Measurements from ENCODE around the gene LILRB1.
"Not testable (repeated sequence)": the region's sequence is repeated elsewhere in the genome, so short reads cannot be mapped to it uniquely, and the experiment has no call there.

Gene LILRB1

DNA sequence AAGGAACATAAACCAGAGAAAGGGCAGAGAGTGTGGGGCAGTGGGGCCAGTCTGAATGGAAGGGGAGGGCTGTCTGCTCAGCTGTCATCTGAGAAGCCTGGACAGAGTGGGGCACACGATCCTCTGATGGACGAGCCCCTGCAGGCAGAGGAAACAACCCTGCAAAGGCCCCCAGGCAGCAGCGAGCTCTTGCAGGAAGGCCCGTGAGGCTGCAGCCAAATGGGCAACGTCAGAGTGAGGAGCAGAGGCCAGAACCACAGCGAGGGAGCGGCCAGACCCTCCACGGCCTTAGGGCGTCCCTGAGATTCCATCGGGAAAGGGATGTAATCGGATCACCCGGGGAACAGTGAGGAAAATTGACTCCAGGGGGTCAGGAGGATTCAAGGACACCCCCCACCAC, 5.8 kb downstream of the LILRB1 start:
- not testable (repeated sequence) for H3K9me3 ChIP-seq (ENCODE audit: control insufficient read depth, insufficient read depth, low read length); H3K36me3 ChIP-seq (ENCODE audit: insufficient read depth, low read length); H3K9ac ChIP-seq (ENCODE audit: low read depth, low read length); H3K4me1 ChIP-seq (ENCODE audit: insufficient read depth, low read length)

DNA sequence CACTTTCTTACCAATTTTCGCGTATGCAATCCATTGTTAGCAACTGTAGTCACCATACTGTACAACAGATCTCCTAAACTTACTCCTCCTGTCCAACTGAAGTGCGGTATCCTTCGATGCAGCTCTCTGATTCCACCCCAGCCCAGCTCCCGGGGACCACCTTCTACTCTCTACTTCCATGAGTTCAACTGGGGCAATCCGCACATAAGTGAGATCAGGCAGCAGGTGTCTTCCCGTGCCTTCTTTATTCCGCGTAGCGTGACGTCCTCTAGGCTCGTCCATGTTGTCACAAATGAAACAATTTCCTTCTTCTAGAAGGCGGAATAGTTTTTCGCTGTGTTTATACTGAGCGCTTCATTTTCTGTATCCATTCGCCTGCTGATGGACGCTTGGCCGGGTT, 8.4 kb downstream of the LILRB1 start:
- peaks cover 4% of the 10 kb centered on the region; the same call in 1 of the 2 replicates for H3K4me1 ChIP-seq (ENCODE audit: insufficient read depth, low read length)
- H3K9ac ChIP-seq (ENCODE audit: low read depth, low read length), result no peak overlapping the region
- no peaks in the 10 kb centered on the region for H3K36me3 ChIP-seq (ENCODE audit: insufficient read depth, low read length)
- H3K9me3 ChIP-seq (ENCODE audit: control insufficient read depth, insufficient read depth, low read length), result no peaks in the 10 kb centered on the region

DNA sequence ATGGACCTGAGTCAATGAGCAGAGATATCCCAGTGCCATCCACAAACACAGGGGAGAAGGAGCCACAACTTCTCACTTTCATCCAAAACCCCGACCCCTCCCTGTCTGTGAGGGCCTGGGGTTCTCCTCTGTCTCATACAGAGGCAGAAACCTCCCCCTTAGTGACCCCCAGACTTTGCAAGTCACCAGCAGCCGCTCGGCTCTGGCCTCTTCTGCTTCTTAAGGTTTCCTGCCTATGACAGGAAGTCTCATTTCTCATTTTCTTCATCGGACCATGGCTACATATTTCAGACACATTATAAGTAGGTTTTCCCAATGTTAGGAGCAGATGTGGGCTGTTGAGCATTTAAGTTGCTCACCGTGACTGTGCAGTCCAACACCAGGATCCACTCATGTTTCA, 12.7 kb downstream of the LILRB1 start:
- not testable (repeated sequence) for H3K4me1 ChIP-seq (ENCODE audit: insufficient read depth, low read length); H3K9me3 ChIP-seq (ENCODE audit: control insufficient read depth, insufficient read depth, low read length); H3K9ac ChIP-seq (ENCODE audit: low read depth, low read length); H3K36me3 ChIP-seq (ENCODE audit: insufficient read depth, low read length)

DNA sequence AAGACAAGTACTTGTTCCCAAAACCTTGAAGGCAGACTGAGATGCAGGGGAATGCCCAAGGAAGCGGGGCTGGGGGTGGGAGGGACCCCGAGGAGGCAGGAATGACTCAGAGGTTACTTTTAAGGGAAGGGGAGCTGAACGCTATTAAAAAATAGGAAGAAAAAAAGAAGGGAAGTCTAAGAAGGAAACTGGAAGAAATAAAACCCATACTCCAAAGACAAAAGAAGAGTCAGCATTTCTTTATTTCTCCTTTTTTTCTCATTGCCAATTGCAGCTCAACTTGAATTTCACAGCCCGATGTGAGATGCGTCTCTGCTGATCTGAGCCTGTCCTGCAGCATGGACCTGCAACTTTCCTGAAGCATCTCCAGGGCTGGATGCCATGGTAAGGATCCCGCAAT, 13.3 kb downstream of the LILRB1 start:
- not testable (repeated sequence) for H3K9me3 ChIP-seq (ENCODE audit: control insufficient read depth, insufficient read depth, low read length); H3K36me3 ChIP-seq (ENCODE audit: insufficient read depth, low read length); H3K4me1 ChIP-seq (ENCODE audit: insufficient read depth, low read length); H3K9ac ChIP-seq (ENCODE audit: low read depth, low read length)

DNA sequence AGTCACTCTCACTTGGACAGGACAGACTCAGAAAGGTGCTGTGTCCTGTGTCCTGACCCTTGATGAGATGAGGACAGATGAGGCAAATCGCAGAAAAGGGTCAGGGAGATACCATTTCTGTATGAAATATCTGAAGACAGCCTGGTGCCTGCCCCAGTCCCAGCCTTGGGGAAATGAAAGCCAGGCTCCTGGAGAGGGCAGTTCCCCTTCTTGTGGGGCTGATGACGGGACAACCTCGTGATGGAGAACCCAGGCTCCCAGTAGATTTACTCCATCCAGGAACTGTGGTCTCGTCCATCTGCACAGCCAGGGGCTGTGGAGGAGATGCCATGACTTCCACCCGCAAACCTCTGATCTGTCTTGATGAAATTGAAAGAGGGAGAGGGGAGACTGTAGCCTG, 13.8 kb downstream of the LILRB1 start:
- H3K36me3 ChIP-seq (ENCODE audit: insufficient read depth, low read length), result no peaks in the 10 kb centered on the region
- no peak overlapping the region for H3K9ac ChIP-seq (ENCODE audit: low read depth, low read length)
- H3K4me1 ChIP-seq (ENCODE audit: insufficient read depth, low read length), result no peaks in the 10 kb centered on the region
- no peaks in the 10 kb centered on the region for H3K9me3 ChIP-seq (ENCODE audit: control insufficient read depth, insufficient read depth, low read length)

DNA sequence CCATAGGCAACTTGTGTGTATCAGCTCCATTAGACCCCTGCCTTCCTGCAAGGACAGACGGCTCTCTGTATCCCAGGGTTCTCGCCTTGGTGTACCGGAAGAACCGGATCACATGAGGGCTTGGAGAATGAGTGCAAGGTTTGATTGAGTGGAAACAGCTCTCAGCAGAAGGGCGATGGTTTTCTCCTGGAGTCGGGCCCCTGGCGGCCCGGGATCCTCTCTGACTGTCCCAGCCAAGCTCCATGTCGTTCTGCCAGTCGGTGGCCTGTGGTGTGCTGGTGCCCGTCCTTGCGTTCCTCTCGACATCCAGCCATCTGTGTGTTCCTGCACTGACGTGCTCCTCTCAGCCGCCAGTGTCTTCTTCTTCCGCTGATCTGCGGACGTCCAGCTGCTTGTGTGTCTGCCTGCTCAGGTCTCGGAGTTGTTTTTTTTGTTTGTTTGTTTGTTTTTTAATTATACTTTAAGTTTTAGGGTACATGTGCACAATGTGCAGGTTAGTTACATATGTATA, 16.1 kb downstream of the LILRB1 start:
- no peaks in the 10 kb centered on the region for H3K4me1 ChIP-seq (ENCODE audit: insufficient read depth, low read length)
- H3K9ac ChIP-seq (ENCODE audit: low read depth, low read length), result no peak overlapping the region
- no peaks in the 10 kb centered on the region for H3K9me3 ChIP-seq (ENCODE audit: control insufficient read depth, insufficient read depth, low read length)
- H3K36me3 ChIP-seq (ENCODE audit: insufficient read depth, low read length), result no peaks in the 10 kb centered on the region

DNA sequence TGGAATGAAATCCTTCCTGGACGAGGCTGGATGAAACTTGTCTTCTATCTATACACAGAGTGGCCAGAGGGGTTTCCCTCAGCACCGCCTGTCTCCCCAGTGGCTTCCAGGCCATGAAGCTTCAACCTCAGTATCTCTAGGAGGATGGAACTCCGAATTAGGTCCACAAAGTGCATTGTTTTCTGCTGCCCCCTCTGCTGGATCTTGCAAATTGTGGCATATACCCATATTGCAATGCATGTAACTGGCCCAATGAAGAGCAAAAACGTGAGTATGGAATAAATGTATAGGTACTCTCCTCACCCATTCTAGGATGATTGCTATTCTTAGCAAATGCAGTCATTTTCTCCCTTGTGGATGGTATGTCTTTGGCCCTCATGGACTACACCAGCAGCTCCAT, 17.8 kb downstream of the LILRB1 start:
- no peaks in the 10 kb centered on the region for H3K36me3 ChIP-seq (ENCODE audit: insufficient read depth, low read length)
- H3K9me3 ChIP-seq (ENCODE audit: control insufficient read depth, insufficient read depth, low read length), result no peaks in the 10 kb centered on the region
- H3K4me1 ChIP-seq (ENCODE audit: insufficient read depth, low read length), result no peaks in the 10 kb centered on the region
- H3K9ac ChIP-seq (ENCODE audit: low read depth, low read length), result no peak overlapping the region

DNA sequence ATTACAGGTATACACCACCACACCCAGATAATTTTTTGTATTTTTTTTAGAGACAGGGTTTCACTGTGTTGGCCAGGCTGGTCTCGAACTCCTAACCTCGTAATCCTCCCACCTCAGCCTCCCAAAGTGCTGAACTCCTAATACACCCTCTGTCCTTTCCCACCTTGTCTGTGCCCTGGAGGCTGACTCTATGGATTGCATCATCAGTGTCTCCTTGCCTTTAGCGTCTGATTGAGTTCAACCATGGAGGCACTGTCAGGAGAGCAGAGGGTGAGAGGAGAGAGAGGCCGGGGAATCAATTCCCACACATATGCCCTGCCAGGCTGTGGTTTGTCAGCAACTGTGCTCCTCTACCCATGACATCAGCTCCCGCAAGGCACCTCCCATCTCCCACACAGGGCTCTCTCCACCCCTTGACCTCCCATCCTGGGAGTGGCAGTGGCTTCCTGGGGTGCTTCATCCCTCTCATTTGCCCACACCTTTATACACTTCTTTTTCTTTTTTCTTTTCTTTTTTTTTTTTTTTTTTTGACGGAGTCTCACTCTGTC, 19.9 kb downstream of the LILRB1 start:
- peaks cover 8% of the 10 kb centered on the region for H3K4me1 ChIP-seq (ENCODE audit: insufficient read depth, low read length)
- no peaks in the 10 kb centered on the region for H3K36me3 ChIP-seq (ENCODE audit: insufficient read depth, low read length)
- H3K9me3 ChIP-seq (ENCODE audit: control insufficient read depth, insufficient read depth, low read length), result no peaks in the 10 kb centered on the region
- H3K9ac ChIP-seq (ENCODE audit: low read depth, low read length), result no peak overlapping the region

DNA sequence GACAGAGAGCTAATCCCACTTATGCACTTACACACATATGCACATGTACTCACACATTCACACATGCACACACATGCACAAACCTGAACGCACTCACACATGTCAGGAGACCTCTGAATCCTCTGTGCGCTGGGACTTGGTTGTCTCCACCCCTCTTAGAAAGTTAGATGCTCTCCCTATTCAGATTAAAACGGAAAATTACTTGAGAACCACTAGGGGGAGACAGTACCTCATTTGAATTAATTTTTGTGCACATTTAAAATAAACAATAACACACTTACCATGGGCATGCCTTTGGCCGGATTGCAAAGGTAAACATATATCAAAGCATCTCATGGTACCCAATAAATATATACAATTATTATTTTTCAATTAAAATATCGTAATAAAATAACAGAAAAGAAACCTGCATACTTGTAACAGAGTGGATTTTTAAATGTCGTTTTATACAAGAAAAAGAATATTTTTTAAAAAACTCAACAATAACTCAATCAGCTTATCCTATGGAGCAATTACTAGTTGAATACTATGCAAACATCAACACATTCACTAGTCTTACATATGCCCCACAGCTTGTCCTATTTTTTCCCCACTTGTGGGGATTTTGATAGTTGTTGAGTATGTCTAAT, 23.0 kb downstream of the LILRB1 start:
- no peaks in the 10 kb centered on the region for H3K36me3 ChIP-seq (ENCODE audit: insufficient read depth, low read length)
- no peak overlapping the region for H3K9ac ChIP-seq (ENCODE audit: low read depth, low read length)
- H3K4me1 ChIP-seq (ENCODE audit: insufficient read depth, low read length), result peaks cover 12% of the 10 kb centered on the region
- no peaks in the 10 kb centered on the region for H3K9me3 ChIP-seq (ENCODE audit: control insufficient read depth, insufficient read depth, low read length)

DNA sequence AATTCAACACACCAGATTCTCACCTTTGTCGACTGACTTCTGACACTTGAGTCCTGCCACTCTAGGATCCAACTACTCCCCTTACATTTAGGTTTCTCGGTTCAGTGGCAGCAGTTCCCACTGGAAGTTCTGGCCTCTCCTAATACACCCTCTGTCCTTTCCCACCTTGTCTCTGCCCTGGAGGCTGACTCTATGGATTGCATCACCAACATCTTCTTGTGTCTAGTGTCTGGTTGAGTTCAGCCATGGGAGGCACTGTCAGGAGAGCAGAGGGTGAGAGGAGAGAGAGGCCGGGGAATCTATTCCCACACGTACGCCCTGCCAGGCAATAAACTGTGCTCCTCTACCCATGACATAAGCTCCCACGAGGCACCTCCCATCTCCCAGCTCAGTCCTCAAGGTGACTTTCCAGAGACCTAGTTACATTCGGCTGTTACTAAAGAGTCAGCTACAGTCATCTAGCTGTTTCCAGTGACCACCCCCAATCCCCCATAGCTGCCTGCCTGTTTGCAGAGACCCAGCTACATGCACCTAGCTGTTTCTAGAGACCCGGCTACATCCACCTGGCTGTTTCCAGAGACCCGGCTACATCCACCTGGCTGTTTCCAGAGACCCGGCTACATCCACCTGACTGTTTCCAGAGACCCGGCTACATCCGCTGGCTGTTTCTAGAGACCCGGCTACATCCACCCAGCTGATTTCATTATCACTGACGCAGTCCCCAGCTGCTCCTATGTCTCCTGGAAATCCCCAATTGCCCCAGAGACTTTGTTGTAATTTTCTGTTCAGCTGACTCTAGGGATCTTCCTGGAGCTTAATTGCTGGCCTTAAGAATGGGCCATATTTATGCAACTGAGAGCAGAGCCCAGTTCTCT, 24.4 kb downstream of the LILRB1 start:
- H3K4me1 ChIP-seq (ENCODE audit: insufficient read depth, low read length), result peaks cover 12% of the 10 kb centered on the region
- no peak overlapping the region for H3K9ac ChIP-seq (ENCODE audit: low read depth, low read length)
- H3K36me3 ChIP-seq (ENCODE audit: insufficient read depth, low read length), result no peaks in the 10 kb centered on the region
- H3K9me3 ChIP-seq (ENCODE audit: control insufficient read depth, insufficient read depth, low read length), result no peaks in the 10 kb centered on the region

DNA sequence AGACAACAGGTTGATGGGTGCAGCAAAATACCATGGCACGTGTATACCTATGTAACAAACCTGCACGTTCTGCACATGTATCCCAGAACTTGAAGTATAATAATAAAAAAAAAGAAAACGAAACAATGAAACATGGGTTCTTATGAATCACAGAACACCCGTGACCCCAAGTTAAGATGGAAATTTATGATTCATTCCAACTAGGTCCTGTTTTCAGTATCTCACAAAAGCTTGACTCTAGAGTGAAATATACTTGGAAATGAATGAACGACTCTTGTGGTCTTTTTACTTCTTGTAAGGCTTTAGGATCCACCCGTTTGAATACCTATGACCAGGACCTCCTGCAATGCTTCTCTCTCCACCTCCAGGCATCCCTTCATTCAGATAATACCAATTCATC, 29.0 kb downstream of the LILRB1 start:
- no peaks in the 10 kb centered on the region for H3K9me3 ChIP-seq (ENCODE audit: control insufficient read depth, insufficient read depth, low read length)
- H3K4me1 ChIP-seq (ENCODE audit: insufficient read depth, low read length), result peaks cover 11% of the 10 kb centered on the region
- H3K36me3 ChIP-seq (ENCODE audit: insufficient read depth, low read length), result no peaks in the 10 kb centered on the region

DNA sequence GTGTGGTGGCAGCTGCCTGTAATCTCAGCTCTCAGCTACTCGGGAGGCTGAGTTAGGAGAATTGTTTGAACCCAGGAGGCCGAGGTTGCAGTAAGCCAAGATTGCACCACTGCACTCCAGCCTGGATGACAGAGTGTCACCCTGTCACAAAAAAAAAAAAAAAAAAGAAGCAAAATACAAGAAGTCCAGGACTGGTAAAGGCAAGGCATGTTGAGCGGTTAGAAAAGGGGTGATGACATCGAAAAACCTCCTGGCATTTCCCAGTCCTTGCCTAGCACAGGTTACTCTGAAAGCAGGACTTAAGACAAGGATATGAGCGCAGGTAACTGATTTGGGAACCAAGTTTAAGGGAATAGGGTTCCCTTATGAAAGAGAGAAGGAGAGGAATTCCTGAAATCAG, 30.0 kb downstream of the LILRB1 start:
- Histone ChIP-seq H3K4me1 (ENCODE audit: insufficient read depth, low read length) (peaks cover 3% of the 10 kb centered on the region; the same call in 1 of the 2 replicates), H3K36me3 (ENCODE audit: insufficient read depth, low read length) (no peaks in the 10 kb centered on the region), H3K9ac (ENCODE audit: low read depth, low read length) (no peak overlapping the region), H3K9me3 (ENCODE audit: control insufficient read depth, insufficient read depth, low read length) (no peaks in the 10 kb centered on the region)

More for the DNA sequence above, 29.0 kb downstream of the LILRB1 start:
- H3K9ac ChIP-seq (ENCODE audit: low read depth, low read length), result no peak overlapping the region

DNA sequence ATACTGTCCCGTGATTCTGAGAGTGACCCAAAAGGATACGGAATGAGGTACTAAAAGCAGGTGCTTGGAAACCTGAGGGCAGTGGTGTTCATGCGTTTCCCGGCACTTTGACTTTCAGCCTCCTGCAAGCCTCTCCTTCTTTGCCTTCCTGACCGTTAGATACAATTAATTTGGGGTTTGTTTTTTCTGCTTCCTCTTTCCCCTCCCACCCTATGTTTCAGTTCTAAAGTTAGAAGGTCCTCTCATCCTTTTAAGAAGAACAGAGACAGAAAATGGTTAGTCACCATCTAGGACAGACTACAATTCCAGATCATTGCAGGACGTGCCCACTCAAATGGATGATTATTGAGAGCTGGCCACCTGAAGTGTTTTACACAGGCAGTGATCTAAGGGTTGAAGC, 30.7 kb downstream of the LILRB1 start:
- Histone ChIP-seq H3K36me3 (ENCODE audit: insufficient read depth, low read length) (no peaks in the 10 kb centered on the region), H3K9me3 (ENCODE audit: control insufficient read depth, insufficient read depth, low read length) (no peaks in the 10 kb centered on the region), H3K4me1 (ENCODE audit: insufficient read depth, low read length) (no peaks in the 10 kb centered on the region), H3K9ac (ENCODE audit: low read depth, low read length) (no peak overlapping the region)

DNA sequence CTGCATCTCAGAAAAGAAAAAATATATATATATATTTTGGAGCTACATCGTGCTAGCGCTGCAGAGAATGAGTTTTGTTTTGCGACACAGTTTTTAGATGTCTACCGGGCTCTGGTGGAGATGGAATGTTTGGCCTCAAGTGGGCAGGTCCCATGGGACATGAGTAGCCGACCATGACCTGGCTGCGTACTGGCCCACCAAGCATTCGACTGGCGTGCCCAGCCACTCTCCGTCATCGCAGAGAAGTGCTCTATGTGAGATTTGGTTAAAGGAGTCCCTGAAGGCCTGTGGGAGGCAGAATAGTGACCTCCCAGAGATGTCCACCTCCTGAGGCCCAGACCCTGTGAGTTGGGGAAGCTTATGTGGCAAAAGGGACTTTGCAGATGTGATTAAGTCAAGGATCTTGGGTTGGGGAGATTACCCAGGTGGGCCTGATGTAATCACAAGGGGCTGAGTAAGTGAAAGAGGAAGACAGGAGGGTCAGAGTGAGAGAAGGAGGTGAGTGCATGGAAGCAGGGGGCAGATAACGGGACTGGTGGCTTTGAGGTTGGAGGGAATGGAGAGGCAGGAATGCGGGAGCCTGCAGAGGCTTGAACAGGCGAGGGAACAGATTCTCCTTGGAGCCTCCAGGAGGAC, 31.7 kb downstream of the LILRB1 start:
- Histone ChIP-seq H3K36me3 (ENCODE audit: insufficient read depth, low read length) (no peaks in the 10 kb centered on the region), H3K9ac (ENCODE audit: low read depth, low read length) (no peak overlapping the region), H3K9me3 (ENCODE audit: control insufficient read depth, insufficient read depth, low read length) (no peaks in the 10 kb centered on the region)

More for the DNA sequence above, 31.7 kb downstream of the LILRB1 start:
- no peaks in the 10 kb centered on the region for H3K4me1 ChIP-seq (ENCODE audit: insufficient read depth, low read length)

Data from ES-I3 (cell line).